Loucy (cell line): ENCODE measurements around the gene ATF5.

Experiments
- EZH2phosphoT487 ChIP-seq: fragments of 200-600 bp; IDR thresholded peaks from 2 replicates; pipeline ENCODE4 v1.6.1; 2018; ENCODE audit warnings: antibody characterized with exemption, mild to moderate bottlenecking, moderate library complexity, borderline replicate concordance
- TF ChIP-seq, protein P1 (sequence below): fragments of 200-600 bp; sonication (generic); conservative IDR thresholded peaks from 2 replicates; pipeline ENCODE4 v1.5.1; 2014; ENCODE audit warnings: mild to moderate bottlenecking, antibody characterized with exemption, low read length

DNA sequence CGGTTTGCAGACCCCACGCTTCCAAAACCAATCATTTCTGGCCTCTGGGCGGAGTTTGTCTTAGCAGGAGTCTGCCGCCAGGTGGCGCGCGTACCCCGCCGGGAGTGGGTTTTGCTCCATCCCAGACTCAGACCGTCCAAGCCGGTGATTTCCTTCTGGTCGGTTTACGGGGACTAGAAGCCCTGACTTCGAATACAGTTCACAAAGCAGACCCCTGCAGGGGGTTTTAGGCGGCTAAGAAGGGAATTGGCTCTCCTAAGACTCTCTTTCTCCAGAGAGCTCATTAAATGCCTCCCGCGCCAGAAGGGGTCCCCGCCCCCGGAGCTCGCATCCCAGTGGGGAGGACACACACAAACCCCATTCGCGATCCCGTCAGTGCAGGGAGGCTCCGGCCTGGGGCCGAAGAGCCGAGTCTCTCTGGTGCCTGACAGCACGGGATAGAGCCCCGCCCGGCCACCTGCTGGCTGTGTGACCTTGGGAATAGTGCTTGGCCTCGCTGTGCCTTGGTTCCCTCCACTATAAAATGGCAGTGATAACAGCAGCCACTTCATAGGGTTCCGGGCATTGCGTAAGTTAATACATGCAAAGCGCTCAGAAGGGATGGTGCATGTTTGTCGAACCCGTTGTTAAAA, 8.9 kb downstream of the ATF5 start:
- TF ChIP-seq, protein P1, sequence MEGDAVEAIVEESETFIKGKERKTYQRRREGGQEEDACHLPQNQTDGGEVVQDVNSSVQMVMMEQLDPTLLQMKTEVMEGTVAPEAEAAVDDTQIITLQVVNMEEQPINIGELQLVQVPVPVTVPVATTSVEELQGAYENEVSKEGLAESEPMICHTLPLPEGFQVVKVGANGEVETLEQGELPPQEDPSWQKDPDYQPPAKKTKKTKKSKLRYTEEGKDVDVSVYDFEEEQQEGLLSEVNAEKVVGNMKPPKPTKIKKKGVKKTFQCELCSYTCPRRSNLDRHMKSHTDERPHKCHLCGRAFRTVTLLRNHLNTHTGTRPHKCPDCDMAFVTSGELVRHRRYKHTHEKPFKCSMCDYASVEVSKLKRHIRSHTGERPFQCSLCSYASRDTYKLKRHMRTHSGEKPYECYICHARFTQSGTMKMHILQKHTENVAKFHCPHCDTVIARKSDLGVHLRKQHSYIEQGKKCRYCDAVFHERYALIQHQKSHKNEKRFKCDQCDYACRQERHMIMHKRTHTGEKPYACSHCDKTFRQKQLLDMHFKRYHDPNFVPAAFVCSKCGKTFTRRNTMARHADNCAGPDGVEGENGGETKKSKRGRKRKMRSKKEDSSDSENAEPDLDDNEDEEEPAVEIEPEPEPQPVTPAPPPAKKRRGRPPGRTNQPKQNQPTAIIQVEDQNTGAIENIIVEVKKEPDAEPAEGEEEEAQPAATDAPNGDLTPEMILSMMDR = peak; percentile 92
- no peak for TF ChIP-seq EZH2phosphoT487
